DMS79 (cell line): ENCODE measurements around the gene LRRC56.

Experiments
- DNase-seq: peaks from one replicate; lab custom pipeline; 2025; lab: John Stamatoyannopoulos, UW

Gene LRRC56

GRCh38 chr11:575313-575995 lies 38.1 kb downstream of the LRRC56 start:
- DNase-seq = no peak

GRCh38 chr11:575996-576768 lies 38.9 kb downstream of the LRRC56 start, which contains the start of gene PHRF1:
Gene PHRF1, plus strand, starts transcription at chr11:576470. Its CDS starts 5,043 bp downstream, at chr11:581513.
- DNase-seq = peak; percentile 61

GRCh38 chr11:576811-577610 lies 39.7 kb downstream of the LRRC56 start:
- DNase-seq = no peak

- DNase-seq = no peak
These were observed 40.2 kb downstream of the LRRC56 start for GRCh38 chr11:577611-577894.

DNA sequence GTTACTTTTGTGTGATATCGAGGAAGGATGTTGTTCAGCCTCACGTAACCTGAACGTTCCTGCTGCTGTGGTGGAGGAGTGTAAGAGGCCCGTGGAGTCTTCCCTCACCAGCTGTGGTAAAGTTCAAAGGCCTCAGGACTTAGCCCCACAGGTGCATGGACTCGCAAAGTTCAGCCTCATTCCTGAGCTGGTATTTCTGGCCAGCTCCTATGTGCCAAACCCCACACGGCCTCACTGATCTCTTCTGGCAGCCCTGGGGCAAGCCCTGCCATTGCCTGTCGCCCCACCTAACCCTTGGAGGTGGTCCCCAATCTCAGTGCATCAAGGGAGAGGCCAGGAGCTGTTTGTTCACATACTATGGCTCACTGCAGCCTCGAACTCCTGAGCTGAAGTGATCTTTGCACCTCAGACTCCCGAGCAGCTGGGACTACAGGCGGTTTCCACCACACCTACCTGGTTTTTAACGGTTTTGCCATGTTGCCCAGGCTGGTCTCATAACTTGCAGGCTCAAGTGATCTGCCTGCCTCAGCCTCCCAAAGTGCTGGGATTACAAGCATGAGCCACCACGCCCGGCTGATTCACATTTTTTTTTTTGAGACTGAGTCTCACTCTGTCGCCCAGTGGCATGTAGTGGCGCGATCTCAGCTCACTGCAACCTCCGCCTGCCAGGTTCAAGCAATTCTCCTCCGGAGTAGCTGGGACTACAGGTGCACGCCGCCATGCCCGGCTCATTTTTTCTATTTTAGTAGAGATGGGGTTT lies 41.1 kb downstream of the LRRC56 start:
- no peak for DNase-seq

DNA sequence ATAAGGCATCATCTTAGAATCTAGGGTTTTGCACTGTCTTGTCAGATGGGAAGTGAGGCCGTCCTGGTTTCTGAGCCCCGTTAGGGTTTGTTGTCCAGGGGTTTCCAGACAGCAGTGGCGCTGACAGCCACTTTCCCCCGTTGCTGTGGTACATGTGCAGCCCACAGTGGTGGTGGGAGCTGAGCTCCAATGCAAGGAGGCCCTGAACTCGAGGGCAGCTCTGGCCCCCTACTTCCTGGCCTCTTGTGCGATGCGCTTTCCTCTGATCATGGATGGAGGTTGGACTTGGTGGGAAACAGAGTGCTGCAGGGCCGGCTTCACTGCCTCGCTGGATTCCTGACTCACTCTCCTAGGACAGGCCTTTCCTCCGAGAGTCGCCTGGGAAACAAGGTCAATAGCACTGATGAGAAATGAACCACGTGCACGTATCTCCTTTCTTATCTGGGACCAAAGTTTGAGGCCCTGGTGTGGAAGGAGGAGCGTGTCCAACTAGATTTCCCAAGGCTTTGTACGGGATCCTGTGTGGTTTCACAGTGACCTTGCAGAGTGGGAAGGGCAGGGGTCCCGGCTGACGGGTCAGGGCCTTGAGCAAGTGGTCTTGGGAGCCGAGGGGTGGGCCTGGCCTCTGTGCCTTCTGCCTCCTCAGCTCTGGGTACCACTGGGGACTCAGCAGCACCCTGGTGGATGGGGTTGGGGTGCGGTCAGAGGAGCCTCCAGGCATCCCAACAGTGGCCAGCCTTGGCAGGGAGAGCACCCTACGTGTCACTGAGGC lies 42.7 kb downstream of the LRRC56 start:
- DNase-seq = no peak

DNA sequence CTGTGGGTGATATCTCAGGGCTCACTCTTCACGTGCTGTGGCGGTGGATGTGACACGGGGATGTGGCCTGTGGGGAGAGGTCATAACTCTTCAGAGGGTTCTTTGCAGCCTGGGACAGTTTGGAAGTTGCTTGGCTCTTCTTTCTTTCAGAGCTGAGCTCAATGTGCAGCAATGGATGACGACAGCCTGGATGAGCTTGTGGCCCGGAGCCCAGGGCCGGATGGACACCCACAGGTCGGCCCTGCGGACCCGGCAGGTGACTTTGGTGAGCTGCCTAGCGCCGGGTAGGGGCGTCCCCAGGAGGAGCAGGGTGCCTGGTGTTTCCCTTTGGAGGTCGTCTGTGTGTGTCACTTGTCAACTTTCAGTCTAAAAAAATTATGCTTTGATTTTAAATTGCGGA lies 44.0 kb downstream of the LRRC56 start:
- no peak for DNase-seq

DNA sequence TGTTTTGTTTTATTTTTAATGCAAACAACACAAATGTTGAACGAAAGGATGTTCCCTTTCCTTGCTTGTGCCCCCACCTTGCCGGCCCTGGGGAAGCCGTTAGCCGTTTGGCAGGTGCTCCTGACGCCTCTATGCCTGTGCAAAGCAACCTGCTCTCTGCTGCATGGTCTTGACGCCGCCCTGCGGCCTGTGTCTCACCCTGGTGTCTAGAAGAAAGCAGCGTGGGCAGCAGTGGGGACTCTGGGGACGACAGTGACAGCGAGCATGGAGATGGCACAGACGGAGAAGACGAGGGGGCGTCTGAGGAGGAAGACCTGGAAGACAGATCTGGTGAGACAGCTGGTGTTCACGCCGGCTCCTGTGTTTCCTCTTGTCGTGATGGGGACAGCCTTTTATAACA lies 44.4 kb downstream of the LRRC56 start:
- no peak for DNase-seq

DNA sequence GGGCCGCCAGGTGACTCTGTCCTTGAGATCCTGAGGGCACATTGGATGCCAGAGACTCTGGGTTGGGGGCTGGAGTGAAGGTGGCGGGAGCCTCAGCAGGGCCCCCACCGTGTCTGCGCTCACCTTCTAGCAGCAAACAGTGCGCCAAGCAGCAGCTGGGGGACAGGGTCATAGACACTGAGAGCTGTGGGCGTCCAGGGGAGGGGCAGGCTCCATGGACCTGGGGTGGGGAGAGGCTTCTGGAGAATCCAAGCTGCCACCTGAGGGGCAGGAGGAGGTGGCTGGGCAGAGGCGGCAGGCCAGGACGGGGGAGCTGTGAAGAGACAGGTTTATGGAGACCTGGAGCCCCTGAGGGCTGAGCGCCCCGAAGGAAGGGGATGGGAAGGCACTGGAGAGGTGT lies 47.0 kb downstream of the LRRC56 start:
- no peak for DNase-seq

DNA sequence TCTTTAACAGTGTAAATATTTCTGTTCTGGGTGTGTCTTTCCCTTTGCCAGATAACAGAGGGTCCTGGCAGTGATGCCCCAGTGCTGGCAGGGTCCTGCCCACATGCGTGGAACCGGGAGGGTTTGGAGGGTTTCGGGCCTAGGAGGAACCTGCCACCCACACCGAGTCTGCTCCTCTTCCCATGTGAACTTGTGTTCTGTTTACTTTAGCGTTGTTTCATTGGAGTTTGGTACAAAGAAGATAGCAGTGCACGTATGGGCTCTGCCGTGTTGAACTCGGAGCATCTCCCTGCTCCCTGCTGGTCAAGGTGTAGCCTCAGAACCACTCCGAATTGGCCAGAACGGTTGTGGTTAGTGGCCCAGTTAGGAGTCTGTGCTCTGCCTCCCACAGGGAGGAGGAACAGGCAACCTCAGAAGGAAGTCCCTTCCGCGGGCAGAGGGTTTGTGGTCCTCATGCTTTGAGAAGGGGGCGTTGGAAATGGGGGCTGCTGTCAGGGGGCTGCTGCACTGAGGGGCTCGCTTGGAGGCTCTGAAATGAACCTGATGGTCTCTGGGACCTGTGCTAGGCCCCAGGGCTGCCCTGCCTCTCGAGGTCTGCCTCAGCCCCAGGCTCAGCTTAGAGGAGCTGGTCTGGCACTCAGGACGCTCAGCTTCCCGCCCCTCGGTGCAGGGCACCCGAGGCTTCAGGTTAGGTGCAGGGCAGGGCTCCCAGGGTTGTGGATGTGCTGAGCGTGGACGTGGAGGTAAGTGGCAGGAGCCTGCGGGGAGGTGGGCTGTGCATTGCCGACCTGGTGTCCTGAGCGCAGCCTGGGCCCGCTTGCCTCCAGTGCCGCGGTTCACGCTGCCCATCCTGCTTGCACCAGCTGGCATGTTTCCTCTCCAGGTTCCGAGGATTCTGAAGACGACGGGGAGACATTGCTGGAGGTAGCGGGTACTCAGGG lies 49.3 kb downstream of the LRRC56 start:
- no peak for DNase-seq

- no peak for DNase-seq
These were observed 50.2 kb downstream of the LRRC56 start for GRCh38 chr11:587546-587945.

DNA sequence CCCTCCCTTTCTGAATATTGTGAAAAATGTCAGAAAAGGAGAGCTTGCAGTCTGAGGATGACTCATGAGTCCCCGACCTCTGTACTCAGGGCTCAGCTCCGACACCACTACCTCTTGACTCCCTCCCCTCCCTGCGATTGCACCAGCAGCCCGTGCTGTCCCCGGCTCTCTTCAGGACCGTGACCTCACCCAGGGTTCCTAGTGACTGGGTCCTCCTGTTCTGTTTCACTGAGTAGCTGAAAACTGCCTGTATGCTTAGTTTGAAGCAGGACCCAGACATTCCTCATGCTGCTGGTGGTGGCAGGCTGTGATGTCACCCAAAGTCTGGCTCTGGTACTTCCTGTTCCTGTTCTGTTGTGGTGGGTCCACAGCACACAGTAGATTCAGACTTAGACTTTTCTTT lies 50.7 kb downstream of the LRRC56 start:
- DNase-seq = no peak

GRCh38 chr11:589798-590197 lies 52.5 kb downstream of the LRRC56 start:
- no peak for DNase-seq

- no peak for DNase-seq
These were observed 53.7 kb downstream of the LRRC56 start for GRCh38 chr11:590997-591396.

GRCh38 chr11:592501-592900 lies 55.2 kb downstream of the LRRC56 start:
- no peak for DNase-seq

- DNase-seq = no peak
These were observed 55.6 kb downstream of the LRRC56 start for GRCh38 chr11:592918-593317.

GRCh38 chr11:593347-593746 lies 56.0 kb downstream of the LRRC56 start:
- no peak for DNase-seq

- no peak for DNase-seq
These were observed 58.1 kb downstream of the LRRC56 start for GRCh38 chr11:595400-595799.

GRCh38 chr11:596374-596773 lies 59.0 kb downstream of the LRRC56 start:
- no peak for DNase-seq

- DNase-seq = no peak
These were observed 59.9 kb downstream of the LRRC56 start for GRCh38 chr11:597166-597725.
